Adipocyte (in vitro differentiated cells): ENCODE data around the gene ESR1.

Experiments
- DNase-seq: peaks from one replicate; pipeline ENCODE4 v3.0.0-alpha.2; 2015; ENCODE audit warnings: low read depth
- H3K27me3 ChIP-seq: replicated peaks from 2 replicates; pipeline ENCODE4 v1.7.0; 2013; ENCODE audit warnings: mild to moderate bottlenecking, low read length, moderate library complexity; ENCODE audit not compliant: control insufficient read depth, insufficient read depth
- H3K36me3 ChIP-seq: 2 replicates; pipeline ENCODE4 v1.7.0; 2013; ENCODE audit warnings: low read length, mild to moderate bottlenecking, moderate library complexity; ENCODE audit not compliant: control insufficient read depth, insufficient read depth, severe bottlenecking
- H3K4me1 ChIP-seq: 2 replicates; pipeline ENCODE4 v1.7.0; 2013; ENCODE audit warnings: mild to moderate bottlenecking, low read length, moderate library complexity; ENCODE audit not compliant: control insufficient read depth, insufficient read depth
- H3K4me3 ChIP-seq: 2 replicates; pipeline ENCODE4 v1.7.0; 2013; ENCODE audit warnings: mild to moderate bottlenecking, low read length, moderate library complexity
- H3K9ac ChIP-seq: 2 replicates; pipeline ENCODE4 v1.7.0; 2013; ENCODE audit warnings: mild to moderate bottlenecking, low read length, moderate library complexity
- H3K9me3 ChIP-seq: 2 replicates; pipeline ENCODE4 v1.7.0; 2013; ENCODE audit warnings: mild to moderate bottlenecking, low read length, moderate library complexity; ENCODE audit not compliant: control insufficient read depth

Gene ESR1

DNA sequence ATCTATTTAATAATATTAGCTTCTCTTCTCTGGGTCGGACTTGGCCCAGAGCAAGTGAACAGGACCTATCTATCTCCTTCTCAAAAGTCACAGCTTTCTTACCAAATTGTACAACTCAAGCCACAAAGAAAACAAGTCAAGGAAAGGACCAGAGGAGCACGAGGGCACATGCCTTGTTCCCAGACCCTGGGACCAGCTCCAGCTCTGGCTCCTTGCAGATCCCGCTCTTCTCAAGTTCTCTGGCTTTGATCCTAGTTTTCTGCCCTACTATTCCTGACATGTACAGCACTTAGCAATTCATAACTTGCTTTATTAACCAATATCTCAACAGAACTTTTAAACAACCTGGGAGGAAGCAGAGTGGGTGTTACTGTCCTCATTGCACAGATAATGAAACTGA is 185.9 kb downstream of the ESR1 start:
- peak; percentile 2 for DNase-seq
- Histone ChIP-seq H3K9me3 (peaks cover 2% of the 10 kb centered on the region), H3K9ac (no peak overlapping the region), H3K4me3 (no peak overlapping the region), H3K4me1 (no peaks in the 10 kb centered on the region), H3K27me3 (no peaks in the 10 kb centered on the region), H3K36me3 (no peaks in the 10 kb centered on the region)

DNA sequence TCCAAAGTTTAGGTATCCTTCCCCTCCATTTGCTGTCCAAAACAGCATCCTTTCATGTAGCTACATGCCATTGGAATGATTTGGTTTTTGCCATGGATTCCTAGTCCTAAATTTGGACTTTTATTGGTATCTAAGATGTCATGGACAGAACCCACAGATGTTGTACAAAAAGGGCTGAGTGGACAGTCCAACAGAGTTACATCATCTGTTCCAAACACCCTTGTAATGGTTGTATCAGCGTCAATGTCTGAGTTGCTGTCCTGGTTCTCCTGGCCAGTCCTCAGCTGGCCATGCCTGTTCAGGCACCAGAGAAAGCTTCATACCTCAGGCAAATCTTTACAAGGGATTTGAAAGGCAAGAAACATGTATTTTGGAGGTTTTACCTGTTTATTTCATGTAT is 191.3 kb downstream of the ESR1 start:
- DNase-seq: no peak
- Histone ChIP-seq H3K27me3 (no peaks in the 10 kb centered on the region), H3K4me3 (no peak overlapping the region), H3K4me1 (no peaks in the 10 kb centered on the region), H3K9me3 (no peaks in the 10 kb centered on the region), H3K36me3 (no peaks in the 10 kb centered on the region), H3K9ac (no peak overlapping the region)

DNA sequence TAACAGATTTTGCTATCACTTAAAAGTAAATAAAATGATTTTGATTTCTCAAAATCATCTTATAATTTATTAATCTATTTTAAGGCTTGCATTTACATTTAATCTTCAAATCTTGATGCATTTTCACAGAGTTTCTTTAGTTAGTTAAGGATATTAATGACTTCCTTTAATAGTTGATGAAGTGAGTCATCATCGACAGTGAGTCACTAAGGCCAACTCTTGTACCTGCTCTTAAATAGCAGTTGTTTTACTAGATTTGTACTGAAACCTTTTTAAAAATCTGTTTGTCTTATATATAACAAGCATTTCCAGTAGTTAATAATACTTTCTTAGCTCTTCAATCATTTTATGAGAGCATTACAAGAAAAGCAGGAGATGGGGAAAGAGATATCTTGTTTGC is 191.7 kb downstream of the ESR1 start:
- Histone ChIP-seq H3K4me1 (no peaks in the 10 kb centered on the region), H3K4me3 (no peak overlapping the region), H3K27me3 (no peaks in the 10 kb centered on the region), H3K9me3 (no peaks in the 10 kb centered on the region), H3K9ac (no peak overlapping the region), H3K36me3 (no peaks in the 10 kb centered on the region)
- no peak for DNase-seq

DNA sequence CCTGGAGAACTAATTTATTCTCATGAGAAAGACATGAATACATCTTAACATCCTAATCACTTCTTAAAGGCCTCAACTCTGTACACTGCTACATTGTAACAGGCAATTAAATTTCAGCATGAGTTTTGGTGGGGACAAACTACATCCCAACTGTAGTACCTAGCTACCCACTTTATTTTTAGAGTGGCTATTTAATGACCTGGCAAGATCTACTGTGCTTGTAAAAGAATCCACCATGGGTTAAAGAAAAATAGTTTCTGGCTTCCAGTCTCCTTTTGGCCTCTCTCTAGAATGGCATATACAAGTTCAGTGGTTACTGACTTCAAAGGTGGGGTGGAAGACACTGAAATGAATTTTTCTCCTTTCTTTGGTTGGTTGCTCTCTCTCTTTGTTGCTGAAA is 193.9 kb downstream of the ESR1 start:
- Histone ChIP-seq H3K36me3 (no peaks in the 10 kb centered on the region), H3K27me3 (no peaks in the 10 kb centered on the region), H3K9ac (no peak overlapping the region), H3K4me3 (no peak overlapping the region), H3K9me3 (no peaks in the 10 kb centered on the region), H3K4me1 (no peaks in the 10 kb centered on the region)
- no peak for DNase-seq

DNA sequence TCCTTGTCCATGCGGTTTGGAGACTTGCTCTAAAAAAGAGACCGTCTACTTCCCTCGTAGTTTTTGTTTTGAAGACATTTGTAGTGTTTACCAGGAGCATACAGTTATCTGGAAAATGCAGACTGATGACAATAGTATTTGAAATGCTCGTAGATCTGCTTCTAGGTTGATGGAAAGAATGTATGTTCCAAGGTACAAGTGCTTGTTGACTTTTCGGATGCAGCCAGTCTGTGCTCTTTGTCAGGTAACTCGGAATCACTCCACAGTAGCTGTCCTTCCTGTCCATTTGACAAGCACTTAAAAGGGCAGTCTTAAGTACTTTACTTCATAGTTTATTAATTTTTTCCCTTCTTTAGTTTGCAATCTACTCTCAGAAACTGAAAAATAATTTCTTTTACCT is 194.8 kb downstream of the ESR1 start:
- Histone ChIP-seq H3K4me3 (no peak overlapping the region), H3K9ac (no peak overlapping the region), H3K36me3 (no peaks in the 10 kb centered on the region), H3K9me3 (no peaks in the 10 kb centered on the region), H3K27me3 (no peaks in the 10 kb centered on the region), H3K4me1 (no peaks in the 10 kb centered on the region)
- no peak for DNase-seq

DNA sequence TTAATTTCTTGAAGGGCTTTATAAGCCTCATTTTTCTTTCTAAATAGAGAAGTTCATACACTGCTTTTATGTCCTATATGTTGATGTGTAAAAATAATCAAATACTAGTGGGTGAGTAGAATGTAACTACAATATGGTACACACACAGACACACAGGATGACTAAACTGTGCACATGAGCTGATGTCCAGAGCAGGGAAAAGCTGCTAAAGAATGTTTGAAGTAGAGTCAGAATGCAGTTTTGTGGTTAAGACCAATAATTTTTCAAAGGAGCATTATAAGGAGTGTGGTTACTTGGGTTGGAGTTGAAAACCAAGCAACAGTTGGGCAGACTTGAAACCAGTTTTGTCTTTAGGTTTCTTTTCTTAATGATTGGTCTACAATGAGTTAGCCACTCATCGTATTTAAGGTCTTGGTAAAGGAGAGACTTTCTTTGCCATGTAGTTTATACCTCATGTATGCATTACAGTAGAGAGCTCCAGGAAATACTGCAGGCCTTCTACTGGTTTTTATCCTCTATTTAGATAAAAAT is 196.6 kb downstream of the ESR1 start:
- H3K9me3 ChIP-seq: no peaks in the 10 kb centered on the region
- no peak overlapping the region for H3K4me3 ChIP-seq
- no peak for DNase-seq
- no peaks in the 10 kb centered on the region for H3K36me3 ChIP-seq
- no peaks in the 10 kb centered on the region for H3K4me1 ChIP-seq
- no peaks in the 10 kb centered on the region for H3K27me3 ChIP-seq
- no peak overlapping the region for H3K9ac ChIP-seq

DNA sequence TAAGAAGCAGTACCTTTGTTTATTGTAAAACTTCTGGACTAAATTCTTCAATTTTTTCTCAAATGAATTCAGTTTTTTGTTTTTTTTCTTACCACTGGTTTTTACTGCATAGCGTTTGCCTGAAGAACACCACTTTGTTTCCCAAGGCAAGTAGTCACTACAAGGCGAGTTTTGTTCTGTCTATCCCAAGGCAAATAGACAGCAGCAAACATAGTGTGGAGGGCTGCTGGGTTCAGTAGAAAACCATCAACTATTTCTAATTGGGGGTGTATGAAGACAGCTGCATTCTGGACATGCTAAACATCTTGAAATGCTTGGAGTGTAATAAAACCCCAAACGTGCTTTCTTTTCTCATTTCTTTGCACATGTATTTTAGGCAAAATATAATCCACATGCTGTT is 197.4 kb downstream of the ESR1 start:
- H3K4me1 ChIP-seq: no peaks in the 10 kb centered on the region
- no peak for DNase-seq
- H3K27me3 ChIP-seq: no peaks in the 10 kb centered on the region
- H3K36me3 ChIP-seq: no peaks in the 10 kb centered on the region
- no peak overlapping the region for H3K9ac ChIP-seq
- H3K9me3 ChIP-seq: no peaks in the 10 kb centered on the region
- H3K4me3 ChIP-seq: no peak overlapping the region

DNA sequence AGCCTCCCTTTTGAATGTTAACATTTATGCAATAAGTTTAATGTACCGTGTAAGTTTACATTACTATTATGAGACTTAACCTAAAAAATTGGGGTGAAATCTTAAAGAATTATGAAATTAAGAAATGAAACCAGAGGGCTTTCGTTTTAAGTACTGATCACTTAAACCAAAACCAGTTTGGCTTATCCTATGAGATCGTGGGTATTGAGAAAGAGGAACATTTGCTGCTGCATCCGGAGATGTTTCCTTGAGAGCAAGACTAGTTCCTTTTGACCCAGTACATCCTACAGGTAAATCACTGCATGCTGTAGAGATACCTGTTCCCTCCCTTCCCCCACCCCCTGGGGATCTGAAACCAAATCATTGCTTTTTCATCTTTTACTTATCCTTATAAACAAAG is 201.3 kb downstream of the ESR1 start:
- Histone ChIP-seq H3K9me3 (no peaks in the 10 kb centered on the region), H3K4me3 (no peak overlapping the region), H3K9ac (no peak overlapping the region), H3K36me3 (no peaks in the 10 kb centered on the region), H3K27me3 (no peaks in the 10 kb centered on the region), H3K4me1 (no peaks in the 10 kb centered on the region)
- DNase-seq: no peak

DNA sequence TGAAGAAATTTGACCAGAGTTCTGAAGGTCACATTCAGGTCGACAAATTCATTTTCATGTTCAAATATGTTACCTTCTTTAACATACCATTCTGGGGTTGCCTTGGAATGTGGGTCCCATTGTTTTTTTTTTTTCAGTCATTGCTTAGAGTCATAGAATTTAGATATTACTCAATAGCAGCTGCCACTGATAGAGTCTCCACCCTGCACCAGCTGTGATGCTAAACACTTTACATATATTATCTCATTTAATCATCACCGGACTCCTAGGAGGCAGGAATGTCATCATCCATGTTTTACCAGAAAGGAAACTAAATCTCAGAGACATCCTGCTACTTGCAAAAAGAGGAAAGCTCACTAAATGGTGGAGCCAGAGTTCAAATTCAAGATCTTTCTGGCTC is 204.7 kb downstream of the ESR1 start:
- H3K27me3 ChIP-seq: no peaks in the 10 kb centered on the region
- H3K9me3 ChIP-seq: no peaks in the 10 kb centered on the region
- no peaks in the 10 kb centered on the region for H3K4me1 ChIP-seq
- no peaks in the 10 kb centered on the region for H3K36me3 ChIP-seq
- no peak overlapping the region for H3K4me3 ChIP-seq
- H3K9ac ChIP-seq: no peak overlapping the region
- no peak for DNase-seq

DNA sequence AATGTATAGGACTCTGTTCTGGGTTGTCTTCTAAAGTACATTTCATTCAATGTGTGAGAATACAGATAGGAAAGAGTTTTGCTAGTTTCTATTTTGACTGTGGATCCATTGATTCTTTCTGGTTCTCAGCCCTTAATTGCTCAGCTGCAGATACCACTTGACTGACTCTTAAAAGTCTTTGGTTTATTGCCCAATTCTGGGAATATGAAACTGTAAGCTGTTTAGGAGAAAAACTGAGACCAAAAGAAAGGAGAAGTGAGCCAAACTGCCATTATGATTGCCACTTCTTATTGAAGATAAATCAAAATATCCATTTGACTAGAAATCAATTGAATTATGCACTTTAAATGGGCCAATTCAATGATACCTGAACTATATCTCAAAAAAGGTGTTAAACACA is 211.4 kb downstream of the ESR1 start:
- peak; percentile 4 for DNase-seq
- H3K9ac ChIP-seq: no peak overlapping the region
- H3K27me3 ChIP-seq: no peaks in the 10 kb centered on the region
- H3K4me1 ChIP-seq: no peaks in the 10 kb centered on the region
- H3K9me3 ChIP-seq: peaks cover 5% of the 10 kb centered on the region
- H3K36me3 ChIP-seq: no peaks in the 10 kb centered on the region
- no peak overlapping the region for H3K4me3 ChIP-seq

DNA sequence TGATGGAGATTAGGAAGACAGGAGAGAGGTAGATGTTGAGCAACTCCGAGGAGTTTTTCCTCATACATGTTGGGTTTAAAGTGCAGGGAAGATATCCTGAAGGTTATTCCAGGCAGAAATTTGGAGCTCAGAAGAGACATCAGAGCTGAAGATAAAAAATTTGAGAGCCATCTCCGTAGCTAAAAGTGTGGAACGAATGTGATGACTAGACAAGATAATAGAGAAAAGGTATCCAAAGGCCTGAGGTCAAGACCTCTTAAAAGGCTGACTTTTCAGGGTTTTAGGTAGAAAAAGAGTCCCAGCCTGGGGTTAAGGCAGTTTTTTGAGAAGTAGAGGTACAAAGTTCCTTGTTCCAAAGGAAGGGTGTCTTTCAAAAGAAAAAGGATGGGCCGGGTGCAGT is 214.8 kb downstream of the ESR1 start:
- no peaks in the 10 kb centered on the region for H3K36me3 ChIP-seq
- H3K4me1 ChIP-seq: no peaks in the 10 kb centered on the region
- no peak overlapping the region for H3K4me3 ChIP-seq
- no peaks in the 10 kb centered on the region for H3K27me3 ChIP-seq
- peaks cover 5% of the 10 kb centered on the region for H3K9me3 ChIP-seq
- no peak for DNase-seq
- H3K9ac ChIP-seq: no peak overlapping the region

DNA sequence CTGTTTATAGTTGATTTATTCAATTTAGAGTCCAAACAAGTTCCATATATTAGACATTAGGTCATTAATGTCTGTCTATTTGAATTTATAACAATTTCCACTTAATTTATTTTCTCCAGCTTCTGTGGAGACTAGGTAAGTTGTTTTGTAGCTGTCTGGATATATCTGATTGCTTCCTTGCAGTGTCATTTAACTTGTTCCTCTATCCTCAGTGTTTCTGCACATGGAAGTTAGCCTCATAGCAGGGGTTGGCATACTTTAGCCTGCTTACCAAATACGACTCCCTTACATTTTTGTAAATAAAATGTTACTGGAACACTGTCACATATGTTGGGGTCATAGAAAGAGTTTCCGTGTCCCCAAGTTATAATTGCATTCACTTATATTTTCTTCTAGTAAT is 216.1 kb downstream of the ESR1 start:
- DNase-seq: no peak
- peaks cover 5% of the 10 kb centered on the region for H3K9me3 ChIP-seq
- H3K36me3 ChIP-seq: no peaks in the 10 kb centered on the region
- no peaks in the 10 kb centered on the region for H3K27me3 ChIP-seq
- no peak overlapping the region for H3K9ac ChIP-seq
- H3K4me1 ChIP-seq: no peaks in the 10 kb centered on the region
- H3K4me3 ChIP-seq: no peak overlapping the region
